GM12892 (cell line): ENCODE results near the gene SENP5.
"Not testable (repeated sequence)": the region's sequence is repeated elsewhere in the genome, so short reads cannot be mapped to it uniquely, and the experiment has no call there.

Experiments
- DNase-seq: peaks from one replicate; pipeline ENCODE4 v3.0.0; 2011; ENCODE audit not compliant: insufficient read length
- FAIRE-seq: peaks from 2 replicates; lab custom pipeline; 2011; peaks lifted over from hg19 to GRCh38; lab: Jason Lieb, UNC
- POLR2A ChIP-seq: IDR thresholded peaks from 2 replicates; pipeline ENCODE4 v1.6.1; 2011; ENCODE audit warnings: low read depth, low read length, control low read depth
- POLR2AphosphoS5 ChIP-seq: IDR thresholded peaks from 2 replicates; pipeline ENCODE4 v1.6.1; 2011; ENCODE audit warnings: low read depth, low read length, control low read depth
- TAF1 ChIP-seq: IDR thresholded peaks from 2 replicates; pipeline ENCODE4 v1.6.1; 2011; ENCODE audit warnings: low read depth, mild to moderate bottlenecking, control low read depth, low read length, borderline replicate concordance

SENP5 gene

DNA sequence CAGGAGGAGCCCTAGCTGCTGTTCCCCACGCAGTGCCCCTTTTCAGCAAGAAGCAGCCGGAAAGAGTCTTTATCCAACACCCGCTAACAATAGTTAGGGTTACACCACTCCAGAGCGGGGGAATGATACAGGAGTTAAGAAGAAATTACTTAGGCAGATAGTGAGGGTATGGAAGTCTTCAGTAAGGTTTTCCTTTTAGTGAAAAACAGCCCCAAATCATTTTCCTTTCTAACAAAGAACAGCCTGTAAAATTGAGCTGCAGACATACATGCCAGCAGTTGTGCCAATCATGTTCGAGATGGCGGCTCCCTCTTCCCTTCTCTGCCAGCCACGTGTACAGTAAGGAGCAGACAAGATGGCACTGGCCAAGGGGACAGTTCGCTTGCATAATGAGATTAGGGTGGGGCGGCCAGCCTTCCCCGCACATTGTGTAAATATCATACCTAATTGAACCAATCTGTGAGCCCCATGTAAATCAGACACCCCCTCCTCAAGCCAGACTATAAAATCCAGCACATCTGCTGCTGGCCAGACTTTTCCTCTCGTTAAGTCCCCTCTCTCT lies 18.5 kb upstream of the SENP5 start:
- FAIRE-seq (no peak), DNase-seq (no peak)
- no peak for TF ChIP-seq POLR2AphosphoS5
- TF ChIP-seq POLR2A, result no peak
- TF ChIP-seq TAF1, result no peak

DNA sequence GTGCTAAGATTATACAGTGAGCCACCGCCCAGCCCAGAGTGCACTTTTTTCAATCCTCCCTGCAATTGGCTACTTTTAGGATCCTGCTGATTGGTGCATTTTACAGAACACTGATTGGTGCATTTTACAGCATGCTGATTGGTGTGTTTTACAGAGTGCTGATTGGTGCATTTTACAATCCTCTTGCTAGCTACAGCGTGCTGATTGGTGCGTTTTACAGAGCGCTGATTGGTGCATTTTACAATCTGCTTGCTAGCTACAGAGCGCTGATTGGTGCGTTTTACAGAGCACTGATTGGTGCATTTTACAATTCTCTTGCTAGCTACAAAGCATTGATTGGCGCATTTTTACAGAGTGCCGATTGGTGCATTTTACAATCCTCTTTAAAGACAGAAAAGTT lies 4.7 kb upstream of the SENP5 start:
- not testable (repeated sequence) for DNase-seq, FAIRE-seq

DNA sequence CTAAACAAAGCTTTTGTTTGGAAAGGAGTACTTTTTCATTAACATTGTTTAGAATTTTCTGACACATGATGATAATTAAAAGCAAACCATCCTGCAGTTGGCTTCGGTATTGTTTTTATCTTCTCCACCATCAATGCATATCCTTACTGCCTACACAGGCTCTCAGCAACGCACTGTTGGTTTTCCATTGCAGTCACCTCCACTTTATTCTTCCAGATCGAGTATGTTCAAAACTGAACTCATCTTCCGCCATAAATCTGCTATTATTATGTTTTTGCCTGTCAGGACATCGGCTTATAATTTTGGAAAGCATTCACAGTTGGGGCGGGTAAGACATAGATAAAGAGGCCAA lies 589 bp upstream of the SENP5 start:
- DNase-seq, result no peak
- peak; percentile 24 for FAIRE-seq
- TF ChIP-seq POLR2AphosphoS5, result no peak
- no peak for TF ChIP-seq TAF1
- TF ChIP-seq POLR2A, result no peak

DNA sequence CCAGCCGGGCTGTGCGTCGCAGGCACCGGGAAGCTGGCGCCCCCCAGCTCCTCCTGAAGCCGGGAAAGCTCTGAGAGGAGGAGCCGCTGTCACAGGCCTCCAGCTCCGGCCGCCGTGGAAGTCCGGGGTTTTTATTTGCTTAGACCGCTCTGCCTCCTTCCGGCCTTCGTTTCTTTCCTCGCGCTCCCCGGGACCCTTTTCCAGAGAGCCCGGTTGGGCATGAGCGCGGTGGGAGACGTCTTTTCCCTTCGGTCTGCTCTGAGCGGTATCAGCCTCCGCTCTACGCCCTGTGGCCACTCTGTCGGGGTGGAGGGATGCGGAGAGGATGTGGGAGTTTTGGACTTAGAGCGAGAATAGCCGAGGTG lies 559 bp downstream of the SENP5 start:
- FAIRE-seq (peak; percentile 51), DNase-seq (peak; percentile 20)
- no peak for TF ChIP-seq POLR2A
- no peak for TF ChIP-seq TAF1
- no peak for TF ChIP-seq POLR2AphosphoS5

DNA sequence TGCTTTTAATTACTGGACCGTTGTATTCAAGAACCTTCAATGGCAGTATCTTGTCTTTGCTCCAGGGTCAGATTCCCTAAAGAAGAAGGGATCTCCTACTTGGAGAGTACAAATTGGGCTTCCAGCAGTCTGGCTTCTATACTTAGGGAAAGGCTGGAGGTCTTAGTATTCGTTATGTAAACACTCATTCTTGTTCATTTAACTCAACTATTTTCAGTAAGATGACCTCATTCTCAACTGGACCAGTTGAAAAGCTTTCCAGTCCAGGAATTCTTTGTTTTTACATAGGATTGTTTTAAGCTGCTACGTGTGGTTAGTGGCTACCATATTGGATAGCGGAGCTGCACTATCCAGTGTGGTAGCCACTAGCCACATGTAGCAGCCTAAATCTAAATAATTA lies 4.6 kb downstream of the SENP5 start:
- no peak for FAIRE-seq
- no peak for DNase-seq
- no peak for TF ChIP-seq TAF1
- no peak for TF ChIP-seq POLR2A
- TF ChIP-seq POLR2AphosphoS5, result no peak

DNA sequence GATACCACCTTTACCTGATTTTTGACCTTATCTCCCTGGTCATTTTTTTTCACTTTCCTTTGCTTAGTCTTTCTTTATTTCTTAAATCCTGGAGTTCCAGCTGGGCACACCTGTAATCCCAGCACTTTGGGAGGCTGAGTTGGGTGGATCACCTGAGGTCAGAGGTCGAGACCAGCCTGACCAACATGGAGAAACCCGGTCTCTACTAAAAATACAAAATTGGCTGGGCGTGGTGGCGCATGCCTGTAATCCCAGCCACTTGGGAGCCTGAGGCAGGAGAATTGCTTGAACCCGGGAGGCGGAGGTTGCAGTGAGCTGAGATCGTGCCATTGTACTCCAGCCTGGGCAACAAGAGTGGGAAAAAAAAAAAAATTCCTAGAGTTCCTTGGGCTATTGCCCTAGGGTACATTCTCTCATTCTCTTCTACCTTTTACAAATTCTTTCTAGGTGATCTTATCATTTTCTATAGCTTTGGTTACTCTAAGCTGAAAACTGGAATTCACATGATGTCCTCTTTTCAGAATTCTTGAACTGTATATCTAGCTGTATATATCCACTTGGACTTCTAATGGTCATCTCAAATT lies 6.9 kb downstream of the SENP5 start:
- not testable (repeated sequence) for DNase-seq, FAIRE-seq

DNA sequence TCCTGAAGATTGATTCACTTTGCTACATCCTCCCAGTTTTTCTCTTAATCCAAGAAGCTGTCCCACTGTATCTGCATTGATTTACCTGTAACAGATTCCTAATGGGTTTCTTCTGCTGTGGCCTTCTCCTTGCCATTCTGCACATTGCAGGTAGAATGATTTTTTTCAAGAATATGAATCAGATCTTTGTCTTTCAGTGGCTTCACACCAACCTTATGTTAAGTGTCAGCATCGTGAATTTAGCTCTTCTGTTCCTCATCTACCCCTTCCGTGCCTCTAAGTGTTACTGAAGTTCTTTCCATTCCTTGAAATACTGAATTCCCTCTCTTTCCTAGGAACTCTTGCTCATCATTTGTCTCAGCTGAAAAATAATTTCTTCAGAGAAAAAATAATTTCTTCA lies 7.5 kb downstream of the SENP5 start:
- TF ChIP-seq TAF1 (no peak), POLR2AphosphoS5 (no peak), POLR2A (no peak)
- FAIRE-seq (no peak), DNase-seq (no peak)

DNA sequence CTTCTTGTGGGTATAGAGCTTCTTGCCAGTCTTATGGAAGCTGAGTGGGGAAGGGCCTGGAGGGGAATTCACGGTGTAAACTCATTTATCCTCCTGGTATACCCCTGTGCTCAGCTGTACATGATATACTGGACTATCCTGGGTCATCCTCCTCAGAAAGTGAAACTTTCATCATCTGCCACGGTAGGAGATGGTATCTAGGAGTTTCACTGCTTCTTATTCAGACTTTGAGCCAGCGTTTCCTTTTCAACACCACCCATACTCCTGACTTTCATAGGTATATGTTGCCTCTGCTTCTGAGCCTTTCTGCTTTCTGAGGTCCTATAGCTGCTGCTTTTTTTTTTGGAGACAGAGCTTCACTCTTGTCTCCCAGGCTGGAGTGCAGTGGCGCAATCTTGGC lies 15.6 kb downstream of the SENP5 start:
- DNase-seq, result no peak
- FAIRE-seq, result peak; percentile 86

DNA sequence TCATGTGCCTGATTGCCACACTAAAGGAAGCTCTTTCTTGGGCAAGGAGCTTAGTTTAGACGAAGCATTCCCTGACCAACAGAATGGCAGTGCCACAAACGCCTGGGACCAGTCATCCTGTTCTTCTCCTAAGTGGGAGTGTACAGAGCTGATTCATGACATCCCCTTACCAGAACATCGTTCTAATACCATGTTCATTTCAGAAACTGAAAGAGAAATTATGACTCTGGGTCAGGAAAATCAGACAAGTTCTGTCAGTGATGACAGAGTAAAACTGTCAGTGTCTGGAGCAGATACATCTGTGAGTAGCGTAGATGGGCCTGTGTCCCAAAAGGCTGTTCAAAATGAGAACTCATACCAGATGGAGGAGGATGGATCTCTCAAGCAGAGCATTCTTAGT lies 18.4 kb downstream of the SENP5 start:
- FAIRE-seq, result no peak

More for the DNA sequence above, 15.6 kb downstream of the SENP5 start:
- TF ChIP-seq TAF1 (no peak), POLR2AphosphoS5 (no peak), POLR2A (no peak)

DNA sequence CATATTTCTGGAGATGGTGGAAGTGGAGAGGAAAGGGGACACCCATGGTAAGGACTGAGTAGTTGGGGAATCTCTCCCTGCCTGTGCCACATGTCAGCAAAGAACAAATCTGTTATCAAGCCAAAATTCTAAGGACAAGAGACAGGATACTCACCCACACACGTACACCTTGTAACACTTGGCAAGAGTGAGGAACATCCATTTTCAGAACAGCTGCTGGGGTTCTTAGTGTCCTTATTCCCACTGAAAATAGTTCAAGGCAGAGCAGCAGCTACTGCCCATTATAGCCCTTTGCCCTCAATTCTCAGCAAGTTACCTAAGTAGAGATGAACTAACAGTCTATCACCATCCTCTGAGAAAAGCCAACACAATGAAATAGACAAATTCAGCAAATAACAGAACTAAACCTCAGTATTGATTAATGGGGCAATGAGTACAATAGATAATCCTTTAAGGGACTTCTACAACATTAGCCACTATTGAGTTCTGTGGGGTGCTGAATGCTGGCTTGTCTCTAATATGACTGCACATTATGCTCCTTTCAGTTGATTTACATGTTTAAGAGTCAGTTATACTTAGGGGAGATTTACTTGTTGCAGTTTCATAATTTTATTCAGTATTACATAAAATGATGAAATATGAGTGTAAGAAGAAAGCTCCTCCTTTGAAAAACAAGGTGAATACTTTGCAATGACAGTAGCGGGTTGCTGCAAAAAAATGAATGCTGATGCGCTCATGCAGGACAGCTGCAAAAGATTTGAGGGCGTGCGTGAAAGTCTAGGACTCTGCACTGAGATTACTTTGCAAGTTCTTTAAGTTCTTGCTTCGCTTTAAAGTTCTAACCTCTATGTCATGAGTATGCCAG lies 22.4 kb downstream of the SENP5 start:
- no peak for FAIRE-seq
- DNase-seq, result no peak
- no peak for TF ChIP-seq POLR2A
- no peak for TF ChIP-seq POLR2AphosphoS5
- no peak for TF ChIP-seq TAF1

More for the DNA sequence above, 18.4 kb downstream of the SENP5 start:
- no peak for DNase-seq
- TF ChIP-seq POLR2A (no peak), TAF1 (no peak), POLR2AphosphoS5 (no peak)

DNA sequence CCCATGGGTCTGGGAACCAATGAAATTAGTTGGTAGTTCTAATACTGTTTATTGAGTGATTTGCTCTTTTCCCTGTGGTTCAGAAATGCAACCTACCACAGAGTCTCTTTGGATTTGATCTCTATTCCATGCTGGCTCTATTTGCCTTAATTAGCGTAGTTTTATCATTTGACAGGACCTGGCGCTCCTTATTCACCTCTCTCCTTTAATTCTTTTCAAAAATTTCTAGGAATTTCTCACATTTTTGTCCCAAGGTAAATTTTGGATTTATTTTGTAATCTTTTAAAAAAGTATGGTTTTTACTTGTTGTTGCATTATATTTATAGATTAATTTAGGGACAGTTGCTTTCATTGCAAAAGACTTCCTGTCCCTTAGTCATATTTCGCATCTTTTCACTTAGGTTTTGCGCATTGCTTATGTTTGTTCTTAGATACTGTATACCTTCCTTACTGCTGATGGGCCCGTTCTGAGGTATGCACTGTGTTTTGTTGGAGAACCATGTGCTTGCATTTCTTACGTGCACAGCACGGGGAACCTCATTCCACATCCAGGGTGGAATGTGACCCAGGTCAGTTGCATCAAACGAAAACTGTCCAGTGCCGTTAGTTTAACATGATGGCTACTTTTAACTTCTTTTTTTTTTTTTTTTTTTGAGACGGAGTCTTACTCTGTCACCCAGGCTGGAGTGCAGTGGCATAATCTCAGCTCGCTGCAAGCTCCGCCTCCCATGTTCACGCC lies 27.0 kb downstream of the SENP5 start:
- DNase-seq (no peak), FAIRE-seq (no peak)
- TF ChIP-seq TAF1, result no peak
- TF ChIP-seq POLR2AphosphoS5, result no peak
- TF ChIP-seq POLR2A, result no peak
